ENCODE data around the gene ORC6. TPM values are rescaled to one million over a fixed set of nuclear protein-coding genes. Genes with fewer than 3 reads are reported as not detected.

ORC6 gene
- total and polyA plus RNA-seq, 9 donors = 0.50 to 2.2 (median 1.6) TPM

DNA sequence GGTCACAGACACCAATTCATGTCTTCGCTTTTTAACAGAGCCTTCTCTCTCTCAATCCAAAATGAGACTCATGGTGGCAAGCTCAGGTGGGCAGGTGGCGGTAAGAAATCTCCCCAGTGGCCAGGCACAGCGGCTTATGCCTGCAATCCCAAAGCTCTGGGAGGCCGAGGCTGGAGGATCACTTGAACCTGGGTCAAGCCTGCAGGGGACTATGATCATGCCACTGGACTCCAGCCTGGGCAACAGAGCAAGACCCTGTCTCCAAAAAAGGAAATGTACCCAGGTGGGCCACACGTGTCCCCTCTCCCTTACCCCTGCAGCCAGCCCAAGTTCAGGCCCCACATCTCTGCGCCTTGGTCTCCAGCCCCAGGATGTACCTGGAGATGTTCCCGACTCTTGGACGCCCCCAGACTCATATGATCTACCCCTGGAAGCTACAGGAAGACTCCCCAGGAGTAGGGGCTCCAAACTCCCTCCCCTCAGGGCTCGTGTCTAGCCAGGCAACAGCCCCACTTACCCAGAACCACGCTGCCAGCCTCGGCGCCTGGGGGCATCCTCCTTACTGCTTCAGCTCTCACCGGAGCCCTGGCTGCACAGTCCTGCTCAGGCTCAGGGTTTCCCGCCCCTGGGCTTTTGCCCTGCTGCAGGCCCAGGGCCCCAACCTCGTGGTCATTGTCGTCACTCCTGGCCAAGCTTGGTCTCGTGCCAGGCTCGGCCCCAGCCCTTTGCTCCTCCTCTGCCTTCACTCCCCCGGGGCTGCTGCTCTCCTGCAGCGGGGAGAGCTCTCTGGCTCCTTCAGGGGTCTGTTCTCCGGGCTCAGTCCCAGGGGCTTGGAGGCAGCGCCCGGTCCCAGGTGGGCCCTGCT, 42.5 kb downstream of the ORC6 start:
- Histone ChIP-seq H3K4me3 (no peak overlapping the region), H3K9me3 (no peaks in the 10 kb centered on the region), H3K4me1 (ENCODE audit: insufficient read depth) (no peaks in the 10 kb centered on the region), H3K27me3 (no peaks in the 10 kb centered on the region), H3K36me3 (no peaks in the 10 kb centered on the region), H3K27ac (no peak overlapping the region)
- TF ChIP-seq EP300 (IDR thresholded peaks at IDR 0.05) (no peak), POLR2A (IDR thresholded peaks at IDR 0.05) (no peak)
- TF ChIP-seq, protein P1, sequence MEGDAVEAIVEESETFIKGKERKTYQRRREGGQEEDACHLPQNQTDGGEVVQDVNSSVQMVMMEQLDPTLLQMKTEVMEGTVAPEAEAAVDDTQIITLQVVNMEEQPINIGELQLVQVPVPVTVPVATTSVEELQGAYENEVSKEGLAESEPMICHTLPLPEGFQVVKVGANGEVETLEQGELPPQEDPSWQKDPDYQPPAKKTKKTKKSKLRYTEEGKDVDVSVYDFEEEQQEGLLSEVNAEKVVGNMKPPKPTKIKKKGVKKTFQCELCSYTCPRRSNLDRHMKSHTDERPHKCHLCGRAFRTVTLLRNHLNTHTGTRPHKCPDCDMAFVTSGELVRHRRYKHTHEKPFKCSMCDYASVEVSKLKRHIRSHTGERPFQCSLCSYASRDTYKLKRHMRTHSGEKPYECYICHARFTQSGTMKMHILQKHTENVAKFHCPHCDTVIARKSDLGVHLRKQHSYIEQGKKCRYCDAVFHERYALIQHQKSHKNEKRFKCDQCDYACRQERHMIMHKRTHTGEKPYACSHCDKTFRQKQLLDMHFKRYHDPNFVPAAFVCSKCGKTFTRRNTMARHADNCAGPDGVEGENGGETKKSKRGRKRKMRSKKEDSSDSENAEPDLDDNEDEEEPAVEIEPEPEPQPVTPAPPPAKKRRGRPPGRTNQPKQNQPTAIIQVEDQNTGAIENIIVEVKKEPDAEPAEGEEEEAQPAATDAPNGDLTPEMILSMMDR (IDR thresholded peaks at IDR 0.05) = no peak
- intact Hi-C loops (cut with DNase I) = no loop called here
- 58 to 62% (median 59%) methylated on average over 19 to 23 of the region's 23 CpGs for WGBS, 3 donors
- no peak for DNase-seq

DNA sequence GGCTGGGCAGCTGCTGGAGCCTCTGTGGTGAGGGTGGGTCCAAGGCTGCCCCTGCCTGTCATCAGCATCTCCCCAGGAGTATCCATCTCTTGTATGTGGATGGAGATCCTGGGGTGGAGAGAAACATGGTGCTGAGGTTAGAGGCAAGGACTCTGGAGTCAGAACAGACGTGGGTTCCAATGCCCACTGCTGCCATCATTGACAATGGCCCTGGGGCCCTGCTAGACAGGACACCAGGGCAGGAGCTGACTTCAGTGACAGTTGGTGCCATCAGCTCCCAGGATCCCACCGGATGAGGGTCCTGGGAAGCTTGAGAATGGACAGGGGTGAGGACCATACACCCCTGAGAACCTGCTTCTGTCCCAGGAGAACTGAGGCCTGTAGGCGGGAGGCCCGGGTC, 43.1 kb downstream of the ORC6 start:
- intact Hi-C loops (cut with DNase I) = no loop called here
- no peak for DNase-seq
- TF ChIP-seq POLR2A (IDR thresholded peaks at IDR 0.05) (no peak), EP300 (IDR thresholded peaks at IDR 0.05) (no peak)
- TF ChIP-seq, protein P1 (IDR thresholded peaks at IDR 0.05) = no peak
- no peaks in the 10 kb centered on the region for H3K27me3 ChIP-seq
- no peaks in the 10 kb centered on the region for H3K36me3 ChIP-seq
- H3K4me1 ChIP-seq (ENCODE audit: insufficient read depth) = no peaks in the 10 kb centered on the region
- H3K4me3 ChIP-seq = no peak overlapping the region
- no peaks in the 10 kb centered on the region for H3K9me3 ChIP-seq
- H3K27ac ChIP-seq = no peak overlapping the region
- WGBS, 3 donors = 75 to 81% (median 81%) methylated on average over 4 of the region's 4 CpGs

GRCh38 chr16:46733319-46733830, 43.9 kb downstream of the ORC6 start:
- 82 to 89% (median 89%) methylated on average over 9 of the region's 9 CpGs for WGBS, 3 donors
- TF ChIP-seq POLR2A (IDR thresholded peaks at IDR 0.05) (no peak), EP300 (IDR thresholded peaks at IDR 0.05) (no peak)
- TF ChIP-seq, protein P1 (IDR thresholded peaks at IDR 0.05) = no peak
- H3K9me3 ChIP-seq = no peaks in the 10 kb centered on the region
- H3K27me3 ChIP-seq = no peaks in the 10 kb centered on the region
- no peaks in the 10 kb centered on the region for H3K36me3 ChIP-seq
- no peak overlapping the region for H3K27ac ChIP-seq
- DNase-seq = no peak
- H3K4me3 ChIP-seq = no peak overlapping the region
- no peaks in the 10 kb centered on the region for H3K4me1 ChIP-seq (ENCODE audit: insufficient read depth)
- intact Hi-C loops (cut with DNase I) = no loop called here

- 81 to 86% (median 82%) methylated on average over 12 of the region's 12 CpGs for WGBS, 3 donors
- H3K36me3 ChIP-seq = no peaks in the 10 kb centered on the region
- H3K27ac ChIP-seq = no peak overlapping the region
- TF ChIP-seq POLR2A (IDR thresholded peaks at IDR 0.05) (no peak), EP300 (IDR thresholded peaks at IDR 0.05) (no peak)
- TF ChIP-seq, protein P1 (IDR thresholded peaks at IDR 0.05) = no peak
- no peaks in the 10 kb centered on the region for H3K27me3 ChIP-seq
- no peak for DNase-seq
- intact Hi-C loops (cut with DNase I) = no loop called here
- H3K9me3 ChIP-seq = no peaks in the 10 kb centered on the region
- H3K4me3 ChIP-seq = no peak overlapping the region
- no peaks in the 10 kb centered on the region for H3K4me1 ChIP-seq (ENCODE audit: insufficient read depth)
These were observed 47.2 kb downstream of the ORC6 start for GRCh38 chr16:46736695-46737094.

All from ovary (tissue), 9 donors.